COLO829 (cell line): ENCODE measurements around the gene ZFYVE27.

Source experiments
- DNase-seq: peaks from one replicate; pipeline ENCODE4 v3.0.0; 2012; ENCODE audit warnings: low spot score

ZFYVE27 gene

DNA sequence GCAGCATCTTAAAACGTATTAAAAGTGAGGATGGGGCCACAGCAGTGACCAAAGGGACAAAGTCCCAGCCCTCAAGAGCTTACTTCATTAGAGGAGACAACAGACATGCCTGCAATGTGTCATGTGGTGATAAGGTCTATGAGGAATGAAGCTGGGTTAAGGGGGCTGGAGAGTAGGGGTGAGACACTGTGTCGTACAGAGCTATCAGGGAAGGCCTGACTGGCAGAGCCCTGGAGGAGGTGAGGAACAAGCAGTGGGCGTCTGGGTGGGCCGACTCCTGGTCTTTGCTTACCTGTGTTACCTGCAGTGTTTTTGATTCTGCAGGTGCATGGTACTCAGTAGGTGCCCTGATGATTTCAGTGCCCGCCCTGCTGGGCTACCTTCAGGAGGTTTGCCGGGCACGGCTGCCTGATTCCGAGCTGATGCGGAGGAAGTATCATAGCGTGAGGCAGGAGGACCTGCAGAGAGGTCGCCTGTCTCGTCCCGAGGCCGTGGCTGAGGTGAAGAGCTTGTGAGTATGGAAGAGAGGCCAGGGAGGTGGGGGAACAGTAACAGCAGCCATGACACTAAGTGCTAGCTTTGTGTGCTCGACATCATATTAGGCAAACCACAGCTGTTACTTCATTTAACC lies 7.6 kb downstream of the ZFYVE27 start:
- no peak for DNase-seq

DNA sequence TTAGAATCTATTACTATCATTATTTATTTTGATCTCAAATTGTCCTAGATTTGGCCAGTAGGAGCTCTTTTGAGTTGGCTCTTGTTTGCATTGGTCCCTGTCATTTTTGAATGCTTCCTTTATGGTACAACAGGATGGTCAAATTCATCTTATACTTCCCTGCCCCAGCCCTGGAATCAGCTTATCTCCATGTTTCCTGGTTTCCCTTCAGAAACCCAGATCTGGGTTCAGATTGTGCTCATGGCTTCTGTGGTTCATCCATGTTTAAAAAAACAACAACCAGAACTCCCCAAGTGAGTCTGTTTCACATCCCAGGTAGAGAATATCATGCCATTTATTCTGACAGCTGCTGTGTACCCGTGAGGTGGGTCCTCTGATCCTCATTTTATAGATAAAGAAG lies 10.6 kb downstream of the ZFYVE27 start:
- no peak for DNase-seq

DNA sequence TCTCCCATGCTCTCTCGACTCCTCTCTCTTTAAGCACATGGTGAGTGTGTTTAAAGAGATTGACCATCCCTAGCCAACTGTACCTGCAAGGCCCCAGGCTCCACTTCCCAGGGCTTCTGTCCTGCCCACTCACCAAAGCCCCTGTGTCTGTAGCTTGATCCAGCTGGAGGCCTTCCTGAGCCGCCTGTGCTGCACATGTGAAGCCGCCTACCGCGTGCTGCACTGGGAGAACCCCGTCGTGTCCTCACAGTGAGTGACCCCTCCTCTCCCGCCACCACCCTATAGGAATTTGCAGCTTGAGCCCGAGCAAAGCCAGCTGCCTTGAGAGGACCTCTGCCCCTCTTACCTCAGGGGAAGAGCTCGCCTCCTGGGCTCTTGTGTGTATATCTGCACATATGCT lies 11.2 kb downstream of the ZFYVE27 start:
- DNase-seq = no peak

DNA sequence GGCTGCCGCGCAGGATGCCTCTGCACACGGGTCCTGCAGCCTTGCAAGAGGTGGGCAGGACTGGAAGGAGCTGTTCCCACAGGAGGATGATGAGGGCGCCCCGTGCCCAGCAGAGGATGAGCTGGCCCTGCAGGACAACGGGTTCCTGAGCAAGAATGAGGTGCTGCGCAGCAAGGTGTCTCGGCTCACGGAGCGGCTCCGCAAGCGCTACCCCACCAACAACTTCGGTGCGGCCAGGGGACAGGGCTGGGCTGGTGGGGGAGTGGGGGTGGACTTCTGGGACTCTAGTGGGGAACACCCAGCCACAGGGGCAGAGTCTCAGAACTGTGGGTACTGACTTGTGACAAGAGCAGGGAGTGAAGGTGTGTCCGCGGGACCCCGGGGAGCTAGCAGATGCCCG lies 16.0 kb downstream of the ZFYVE27 start:
- DNase-seq = no peak

DNA sequence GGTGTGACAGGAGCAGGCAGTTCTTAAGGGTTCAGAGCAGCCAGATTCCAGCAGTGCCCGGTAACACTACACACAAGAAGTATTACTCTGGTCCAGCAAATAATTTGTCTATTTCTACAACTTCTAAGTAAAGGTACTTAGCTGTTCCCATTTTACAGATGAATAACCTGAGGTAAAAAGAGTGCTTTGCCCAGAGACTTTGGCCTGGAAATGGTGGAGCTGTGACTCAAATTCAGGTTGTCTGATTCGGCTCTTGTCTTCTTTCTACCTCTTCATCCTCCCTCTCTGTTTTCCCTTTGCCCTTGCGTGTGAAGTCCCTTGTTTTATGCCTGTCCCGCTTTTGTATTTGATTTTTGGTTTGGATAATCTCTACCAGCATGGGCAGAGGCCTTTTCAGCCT lies 17.8 kb downstream of the ZFYVE27 start:
- DNase-seq = no peak

DNA sequence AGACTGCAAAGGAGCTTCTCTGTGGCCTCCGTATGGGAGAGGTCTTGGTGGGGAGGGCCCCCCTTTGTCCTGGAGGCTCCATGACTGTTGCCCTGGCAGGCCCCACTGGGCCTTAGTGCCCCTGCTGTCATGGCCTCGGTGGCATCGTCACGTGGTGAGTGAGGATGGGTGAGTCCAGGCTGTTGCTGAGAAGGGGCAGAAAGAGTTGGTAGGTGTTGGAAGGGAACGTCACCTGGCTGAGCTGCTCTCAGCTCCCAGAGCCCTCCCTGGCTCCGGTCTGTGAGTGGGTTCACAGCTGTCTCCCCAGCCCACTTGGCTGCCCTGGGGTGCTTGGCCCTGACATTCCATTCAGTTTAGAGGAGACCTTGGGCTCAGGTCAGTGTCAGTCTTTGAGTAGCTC lies 18.8 kb downstream of the ZFYVE27 start:
- no peak for DNase-seq

DNA sequence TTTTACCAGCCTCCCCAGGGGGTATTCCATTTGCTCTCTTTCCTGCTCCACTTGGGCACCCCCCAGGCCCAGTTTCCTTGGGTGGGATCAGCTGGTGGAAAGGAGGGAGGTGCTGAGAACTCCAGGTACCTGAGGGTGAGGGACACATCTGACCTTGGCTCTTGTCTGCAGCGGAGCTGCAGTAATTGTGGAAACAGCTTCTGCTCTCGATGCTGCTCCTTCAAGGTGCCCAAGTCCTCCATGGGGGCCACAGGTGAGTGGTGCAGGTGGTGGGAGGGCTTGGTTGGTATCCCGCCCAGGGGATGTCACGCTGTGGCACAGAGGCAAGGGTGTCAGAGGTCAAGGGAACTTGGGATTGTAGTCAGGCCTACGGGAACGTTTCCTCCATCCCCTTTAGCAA lies 20.5 kb downstream of the ZFYVE27 start:
- no peak for DNase-seq

DNA sequence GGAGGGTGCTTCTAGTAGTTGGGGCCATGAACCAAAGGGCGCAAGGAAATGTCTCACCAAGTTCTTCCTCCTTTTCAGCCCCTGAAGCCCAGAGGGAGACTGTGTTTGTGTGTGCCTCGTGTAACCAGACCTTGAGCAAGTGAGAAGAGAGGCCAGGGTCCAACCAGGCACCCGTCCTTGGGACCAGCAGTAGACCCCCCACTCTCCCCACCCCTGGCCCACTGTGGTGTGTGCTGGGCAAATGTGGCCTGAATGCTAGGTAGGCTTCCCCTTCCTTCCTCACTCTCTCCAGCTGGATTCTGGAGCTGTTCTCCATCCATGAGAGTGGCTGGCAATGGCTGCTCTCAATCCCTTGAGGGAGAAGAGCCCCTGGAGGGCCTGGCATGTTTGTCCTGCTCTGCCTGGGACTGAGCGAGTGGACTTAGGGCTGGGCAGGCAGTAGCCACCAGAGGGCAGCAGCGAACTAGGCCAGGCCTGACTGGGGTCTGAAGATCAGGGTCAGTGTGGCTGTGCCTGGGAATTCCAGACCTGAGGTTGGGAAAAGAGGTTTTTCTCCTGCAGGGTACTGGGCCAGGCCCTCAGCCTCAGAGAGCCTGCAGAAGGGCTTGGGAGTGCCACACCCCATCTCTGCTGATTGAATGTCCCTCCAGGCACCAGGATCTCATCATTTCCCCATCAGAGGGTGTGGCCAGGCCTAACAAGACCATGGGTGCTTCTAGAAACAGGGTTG lies 22.4 kb downstream of the ZFYVE27 start:
- DNase-seq = peak; percentile 51

DNA sequence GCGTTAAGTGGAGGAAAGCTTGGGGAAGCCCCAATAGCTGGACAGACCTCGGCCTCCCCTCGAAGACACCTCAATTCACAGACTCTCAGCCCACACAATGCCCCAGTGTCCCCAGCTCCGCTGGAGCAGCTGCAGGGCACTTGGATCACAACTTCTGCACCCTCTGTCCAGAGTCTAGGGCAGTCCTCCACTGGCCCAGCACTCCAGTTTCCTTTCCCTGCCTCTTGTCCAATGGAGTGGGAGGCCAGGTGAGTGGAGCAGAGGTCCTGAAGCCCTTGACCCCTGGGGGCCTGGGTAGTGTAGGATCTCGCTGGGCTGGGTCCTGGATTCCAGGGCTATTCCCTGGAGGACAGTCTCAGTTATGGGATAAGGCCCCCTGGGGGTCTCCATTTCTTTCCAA lies 23.0 kb downstream of the ZFYVE27 start:
- no peak for DNase-seq

DNA sequence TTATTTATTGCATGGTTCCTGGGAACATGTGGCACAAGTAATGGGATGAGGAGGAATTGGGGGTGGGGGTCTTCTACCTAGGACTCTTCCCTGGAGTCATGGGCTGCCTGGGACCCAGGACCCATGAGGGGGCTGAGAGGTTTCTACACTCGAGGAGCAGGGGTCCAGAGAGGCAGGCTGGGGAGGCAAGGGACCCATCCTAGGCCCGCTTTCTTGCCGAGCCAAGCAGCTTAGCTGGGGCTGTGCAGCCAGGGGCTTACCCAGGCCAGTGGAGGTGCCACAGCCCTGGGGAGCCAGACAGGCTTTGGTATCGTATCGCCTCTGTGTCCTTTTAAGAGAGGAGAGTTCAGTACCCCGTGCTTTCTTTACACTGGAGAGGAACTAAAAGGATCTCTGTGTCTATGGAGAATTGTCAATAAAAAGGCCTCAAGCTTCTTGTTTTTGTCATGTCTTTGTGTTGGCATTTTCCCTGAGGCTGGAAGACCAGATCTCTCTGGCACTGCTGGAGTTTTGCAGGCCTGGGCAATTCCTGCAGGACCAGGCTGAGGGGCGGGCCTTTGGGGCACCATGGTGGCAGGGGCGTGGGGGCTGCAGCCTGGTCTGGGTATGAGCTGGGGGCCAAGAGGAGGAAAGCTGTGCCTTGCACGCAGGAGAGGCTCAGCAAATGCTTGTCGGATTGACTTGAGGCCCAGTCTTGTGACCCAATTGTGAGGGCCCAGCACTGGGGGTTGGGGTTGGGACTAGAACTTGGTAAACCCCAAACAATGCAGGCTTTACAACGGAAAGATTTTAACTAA lies 23.7 kb downstream of the ZFYVE27 start:
- DNase-seq = no peak

DNA sequence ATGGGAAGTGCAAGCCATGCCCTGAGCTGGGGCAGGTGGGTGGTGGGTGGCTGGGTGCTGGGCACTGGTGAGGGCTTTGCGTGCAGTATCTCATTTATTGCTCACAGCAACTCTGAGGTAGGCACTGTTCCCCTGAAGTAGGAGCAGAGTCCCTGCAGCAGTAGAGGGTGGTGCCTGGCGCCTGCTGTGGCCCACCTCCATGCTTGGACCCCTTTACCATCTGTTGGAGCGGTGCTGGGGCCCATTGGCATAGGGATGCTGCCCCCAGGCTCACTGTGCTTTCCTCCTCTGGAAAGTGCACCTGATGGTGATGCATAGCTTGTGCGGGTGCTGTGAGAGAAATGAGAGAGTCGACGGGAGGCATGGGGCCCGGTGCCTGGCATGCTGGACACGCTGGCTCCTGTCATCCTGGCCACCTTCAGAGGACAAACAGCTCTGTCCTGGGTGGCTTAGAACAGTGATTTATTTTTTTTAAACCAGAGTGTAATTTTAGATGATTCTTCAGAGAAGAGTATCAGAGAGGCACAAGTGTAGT lies 24.5 kb downstream of the ZFYVE27 start:
- no peak for DNase-seq

DNA sequence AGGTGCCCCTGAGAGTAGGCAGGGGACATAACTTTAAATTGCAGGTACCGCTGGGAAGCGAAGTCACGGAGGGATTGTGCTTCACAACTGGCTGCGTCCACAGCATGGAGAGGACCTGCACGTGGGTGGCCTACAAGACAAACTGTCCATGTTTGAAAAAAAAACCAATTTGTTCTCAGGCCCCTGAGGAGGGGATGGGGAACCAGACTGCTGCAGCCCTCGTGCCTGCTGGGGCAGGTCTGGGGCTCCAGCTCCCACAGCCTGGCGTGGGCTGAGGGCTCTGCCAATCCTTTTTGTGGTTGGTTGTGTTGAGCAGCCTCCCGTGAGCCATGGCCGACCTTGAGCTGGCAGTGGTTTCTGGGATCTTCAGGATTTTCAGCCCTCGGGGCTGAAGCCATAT lies 25.1 kb downstream of the ZFYVE27 start:
- no peak for DNase-seq

DNA sequence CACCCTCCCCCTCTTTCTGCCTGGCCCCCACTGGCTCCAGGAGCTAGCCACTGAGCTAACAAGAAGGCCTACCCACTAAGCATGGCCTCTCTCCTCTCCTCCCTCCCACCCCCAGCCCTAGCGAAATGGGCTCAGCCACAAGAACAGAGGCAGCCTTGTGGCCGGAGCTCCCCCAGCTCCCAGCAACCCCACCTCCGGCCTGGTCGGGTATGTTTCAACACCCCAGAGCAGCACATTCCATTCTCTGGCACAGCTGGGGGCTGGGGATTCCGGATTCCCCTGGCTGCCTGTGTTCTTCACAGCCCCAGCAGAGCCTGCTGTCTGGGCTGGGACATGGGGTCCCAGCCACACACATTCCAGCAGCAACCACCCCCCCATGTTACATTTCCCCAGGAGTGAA lies 25.9 kb downstream of the ZFYVE27 start:
- no peak for DNase-seq

DNA sequence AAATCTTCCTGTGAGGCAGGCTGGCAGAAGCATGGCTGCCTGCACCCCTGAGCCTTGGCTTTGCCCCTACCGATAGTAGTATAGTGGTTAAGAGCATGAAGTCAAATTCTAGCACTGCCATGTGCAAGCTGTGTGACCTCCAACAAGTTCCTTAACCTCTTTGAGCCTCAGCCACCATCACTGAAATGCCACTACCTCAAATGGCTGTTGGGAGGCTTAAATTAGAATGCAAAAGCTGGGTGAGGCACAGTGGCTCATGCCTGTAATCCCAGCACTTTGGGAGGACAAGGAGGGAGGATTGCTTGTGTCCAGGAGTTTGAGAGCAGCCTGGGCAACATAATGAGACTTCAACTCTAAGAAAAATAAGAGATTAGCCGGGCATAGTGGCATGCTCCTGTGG lies 26.5 kb downstream of the ZFYVE27 start:
- DNase-seq = no peak

DNA sequence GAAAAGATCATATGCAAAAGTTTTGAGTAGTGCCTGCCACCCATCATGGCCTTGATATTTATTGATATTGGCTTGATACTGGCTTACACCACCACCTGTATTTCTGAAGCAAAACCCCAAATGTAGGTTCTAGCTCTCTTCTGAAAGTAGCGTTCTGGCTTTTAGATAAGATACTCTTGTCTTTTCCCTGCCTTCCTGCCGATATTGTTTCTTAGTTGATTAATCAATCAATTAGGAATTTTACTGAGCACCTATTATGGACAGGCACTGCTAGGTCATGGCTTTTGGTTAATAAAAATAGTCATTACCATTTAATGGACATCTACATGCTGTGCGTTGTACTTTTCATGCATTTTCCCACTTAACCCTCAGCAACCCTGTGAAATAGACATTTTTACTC lies 27.0 kb downstream of the ZFYVE27 start:
- DNase-seq = no peak

DNA sequence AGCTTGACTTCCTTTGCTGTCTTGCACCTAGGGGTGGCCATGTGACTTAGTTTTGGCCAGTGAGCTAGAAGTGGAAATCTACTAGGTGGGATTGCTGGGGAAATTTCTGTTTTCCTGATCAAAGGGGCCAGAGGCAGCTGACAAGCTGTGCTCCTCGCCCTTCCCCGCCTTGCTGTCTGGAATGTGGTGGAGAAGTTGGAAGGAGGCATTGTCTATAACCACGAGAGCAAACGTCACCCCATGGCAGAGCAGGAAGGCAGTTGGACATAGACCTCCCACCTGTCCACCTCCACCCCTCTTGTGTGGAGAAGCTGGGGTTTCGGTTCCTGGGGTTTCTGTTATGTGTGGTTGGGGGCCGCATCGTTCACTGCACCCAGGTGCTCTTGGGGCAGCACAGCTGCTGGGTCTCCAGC lies 27.6 kb downstream of the ZFYVE27 start:
- DNase-seq = no peak

DNA sequence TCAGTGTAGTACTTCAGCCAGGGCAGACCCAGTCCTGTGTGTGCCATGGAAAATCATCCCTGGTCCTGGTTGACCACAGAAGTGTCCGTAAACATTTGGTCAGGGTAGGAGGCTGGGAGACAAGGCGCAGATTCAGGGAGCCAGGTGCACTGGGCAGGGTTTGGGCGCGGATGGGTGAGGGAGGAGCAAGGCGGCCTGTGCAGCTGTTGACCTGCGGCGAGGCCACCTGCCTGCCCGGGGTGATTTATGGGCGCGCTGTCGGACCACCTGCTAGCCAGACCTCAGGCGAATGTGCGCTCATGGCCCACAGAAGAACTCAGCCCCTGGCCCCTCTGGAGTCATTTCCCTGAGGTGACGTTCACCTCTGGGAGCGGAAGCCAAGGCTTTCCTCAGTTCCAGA lies 28.3 kb downstream of the ZFYVE27 start:
- DNase-seq = no peak

DNA sequence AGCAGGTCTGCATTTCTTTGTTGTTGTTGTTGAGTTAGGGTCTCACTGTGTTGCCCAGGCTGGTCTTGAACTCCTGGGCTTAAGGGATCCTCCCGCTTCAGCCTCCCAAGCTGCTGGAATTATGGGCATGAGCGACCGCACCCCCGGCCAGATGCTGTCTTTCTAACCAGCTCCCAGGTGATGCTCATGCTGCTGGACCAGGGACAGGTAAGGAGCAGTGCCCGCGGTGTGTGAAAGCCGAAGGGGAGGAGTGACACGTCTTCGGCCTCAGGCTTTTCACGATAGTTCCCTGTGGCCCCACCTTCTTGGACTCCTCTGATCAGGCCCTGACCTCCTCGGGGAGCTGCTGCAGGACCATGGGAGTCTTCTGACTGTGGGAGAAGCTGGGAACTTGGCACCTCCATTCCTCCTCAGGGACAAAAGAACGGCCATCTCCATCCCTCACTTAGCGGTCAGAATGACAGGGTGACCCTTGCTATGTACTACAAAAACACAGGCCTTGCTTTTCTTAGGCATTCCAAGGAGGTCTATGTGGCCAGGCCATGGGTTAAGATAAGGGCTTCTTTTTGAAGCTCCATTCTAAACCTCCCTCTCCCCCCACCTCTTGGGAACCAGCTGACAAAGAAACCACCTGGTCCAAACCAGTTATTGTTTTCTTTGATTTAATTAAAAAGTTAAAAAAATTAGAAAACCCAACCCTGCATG lies 29.3 kb downstream of the ZFYVE27 start:
- DNase-seq = no peak

DNA sequence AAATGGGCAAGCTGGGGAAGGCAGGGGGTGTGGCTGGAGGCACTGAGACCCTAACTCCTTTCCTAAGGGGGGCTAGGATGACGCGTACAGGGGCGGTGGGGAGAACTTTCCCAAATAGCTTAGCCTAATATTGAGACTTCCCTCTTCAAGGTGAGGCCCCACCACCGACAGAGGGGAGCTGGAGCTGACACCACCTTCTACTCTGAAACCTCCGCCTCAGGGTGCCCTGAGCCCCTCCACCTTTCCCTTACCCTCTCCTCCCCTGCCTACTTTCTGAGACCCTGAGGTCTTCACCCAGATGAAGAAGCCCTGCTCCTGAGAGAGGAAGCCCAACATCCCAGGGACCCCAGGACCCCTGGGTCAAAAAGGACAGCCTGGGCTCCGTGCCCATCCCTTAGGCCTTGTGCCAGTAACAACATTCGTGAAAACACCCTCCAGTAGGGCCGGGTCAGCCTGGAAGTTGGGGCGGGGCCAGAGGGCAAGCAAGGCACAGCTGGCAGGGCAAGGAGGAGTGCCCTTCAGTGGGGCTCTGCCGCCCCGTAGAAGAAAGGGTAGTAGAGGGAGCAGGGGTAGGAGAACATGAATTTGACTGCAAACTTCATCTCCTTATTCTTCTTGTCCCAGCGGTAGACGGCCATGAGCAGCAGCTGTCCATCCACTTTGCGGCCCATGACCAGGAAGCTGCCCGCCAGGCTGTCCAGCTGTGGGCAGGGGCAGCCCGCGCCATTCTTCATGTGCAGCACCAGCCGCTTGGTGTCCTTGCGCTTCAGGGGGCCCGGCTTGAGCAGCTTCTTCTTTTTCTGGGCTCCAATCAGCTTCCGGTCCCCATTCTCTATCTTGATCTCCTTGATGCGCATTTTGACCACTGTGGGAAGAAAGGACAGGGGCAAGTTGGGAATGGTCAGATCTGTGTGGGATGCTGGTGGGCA lies 30.3 kb downstream of the ZFYVE27 start:
- no peak for DNase-seq

DNA sequence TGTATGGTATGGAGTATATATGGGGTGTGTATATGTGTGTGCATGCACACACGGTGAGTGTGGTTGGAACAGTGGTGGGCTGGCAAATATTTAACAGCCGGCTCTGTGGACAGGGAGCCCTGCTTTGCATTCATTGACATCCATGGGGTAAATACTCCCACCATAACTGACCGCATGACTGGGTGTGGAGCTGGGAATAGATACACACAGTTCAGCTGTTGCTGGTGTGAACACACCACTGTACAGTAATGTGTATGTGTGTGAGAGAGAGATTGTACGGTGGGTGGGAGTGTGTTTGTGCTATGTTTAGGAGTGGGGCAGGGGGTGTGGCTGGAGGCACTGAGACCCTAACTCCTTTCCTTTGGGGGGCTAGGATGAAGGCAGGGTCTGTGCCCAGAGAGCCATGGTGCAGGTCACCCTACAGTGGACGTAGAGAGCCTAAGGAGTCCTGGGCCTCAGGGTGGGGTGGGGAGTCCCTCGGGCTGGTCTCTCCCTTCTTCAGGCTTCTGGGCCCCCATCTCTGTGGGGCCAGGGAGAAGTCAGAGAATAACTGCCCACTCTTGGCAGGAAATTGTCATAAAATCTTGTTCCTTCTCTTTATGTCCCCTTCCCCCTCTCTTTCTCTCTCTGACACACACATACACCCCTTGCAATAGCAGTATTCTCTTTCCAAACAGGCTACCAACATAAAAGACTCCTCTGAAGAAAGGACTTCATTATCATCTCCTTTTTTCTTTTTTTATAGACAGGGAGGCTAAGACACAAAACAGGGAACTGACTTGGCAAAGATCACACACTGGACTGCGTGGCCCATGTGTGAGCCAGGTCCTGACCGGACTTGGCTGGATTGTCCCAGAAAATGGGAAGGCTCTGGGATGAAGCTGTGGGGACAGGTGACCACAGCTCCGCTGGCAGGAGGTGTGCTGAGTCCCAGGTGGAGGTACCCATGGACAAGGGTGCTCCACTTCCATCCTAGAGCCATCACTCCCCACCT lies 31.7 kb downstream of the ZFYVE27 start:
- no peak for DNase-seq
